HepG2 (cell line): ENCODE results near the gene TTC5. TPM values are rescaled to one million over a fixed set of nuclear protein-coding genes. Genes with fewer than 3 reads are reported as not detected.

Source experiments
- ARID2 ChIP-seq: sonication (generic); formaldehyde crosslinking; IDR thresholded peaks from 2 replicates; pipeline ENCODE4 v1.8.1; 2022; ENCODE audit warnings: mild to moderate bottlenecking, missing genetic modification reagents, borderline replicate concordance
- ARID3A ChIP-seq: IDR thresholded peaks from 2 replicates; pipeline ENCODE4 v1.6.1; 2012; ENCODE audit warnings: low read depth, low read length, improper control_type of control experiment
- CEBPB ChIP-seq: IDR thresholded peaks from 2 replicates; pipeline ENCODE4 v1.6.1; 2011; ENCODE audit warnings: low read depth, low read length, improper control_type of control experiment, borderline replicate concordance
- EED ChIP-seq: sonication (generic); formaldehyde crosslinking; IDR thresholded peaks from 2 replicates; pipeline ENCODE4 v1.5.0; 2020; ENCODE audit warnings: mild to moderate bottlenecking, missing genetic modification reagents
- ETV5 ChIP-seq: IDR thresholded peaks from 2 replicates; pipeline ENCODE4 v1.6.1; 2018; ENCODE audit warnings: missing biosample characterization, missing genetic modification reagents, inconsistent platforms, borderline replicate concordance
- FOXP1 ChIP-seq, 2 experiments: fragments of 450-650 bp in 1 of 2; IDR thresholded peaks; 2 replicates each; pipeline ENCODE4 v1.6.1; 2017 to 2018; ENCODE audit warnings: antibody characterized with exemption in 1 of 2
- FOXP4 ChIP-seq: sonication (generic); formaldehyde crosslinking; IDR thresholded peaks from 2 replicates; pipeline ENCODE4 v1.4.0; 2020; ENCODE audit warnings: missing genetic modification reagents
- KLF6 ChIP-seq: IDR thresholded peaks from 2 replicates; pipeline ENCODE4 v1.8.0; 2016; ENCODE audit warnings: missing biosample characterization, missing genetic modification reagents
- MIER2 ChIP-seq: IDR thresholded peaks from 2 replicates; pipeline ENCODE4 v1.6.1; 2016; ENCODE audit warnings: missing biosample characterization, missing genetic modification reagents
- NCOA1 ChIP-seq: sonication (generic); formaldehyde crosslinking; IDR thresholded peaks from 2 replicates; pipeline ENCODE4 v1.9.0; 2021; ENCODE audit warnings: missing genetic modification reagents
- PCBP1 ChIP-seq: fragments of 200-400 bp; formaldehyde crosslinking; IDR thresholded peaks from 2 replicates; pipeline ENCODE4 v1.6.1; 2017; ENCODE audit warnings: mild to moderate bottlenecking, low read depth, low read length, borderline replicate concordance
- POLR2A ChIP-seq, 2 experiments: IDR thresholded peaks; 2 replicates each; pipeline ENCODE4 v1.6.1; 2011; ENCODE audit warnings: low read depth in 2 of 2, low read length in 2 of 2, mild to moderate bottlenecking in 1 of 2, moderate library complexity in 1 of 2; ENCODE audit not compliant: insufficient read depth in 1 of 2
- SPEN ChIP-seq: sonication (generic); formaldehyde crosslinking; IDR thresholded peaks from 2 replicates; pipeline ENCODE4 v1.5.1; 2020; ENCODE audit warnings: low read depth, mild to moderate bottlenecking, missing genetic modification reagents
- SRF ChIP-seq: IDR thresholded peaks from 2 replicates; pipeline ENCODE4 v1.6.1; 2011; ENCODE audit warnings: mild to moderate bottlenecking, low read depth, low read length, moderate library complexity
- TBX3 ChIP-seq: fragments of 450-650 bp; IDR thresholded peaks from 2 replicates; pipeline ENCODE4 v1.6.1; 2017; ENCODE audit warnings: antibody characterized with exemption, mild to moderate bottlenecking, inconsistent platforms, borderline replicate concordance
- THAP11 ChIP-seq: IDR thresholded peaks from 2 replicates; pipeline ENCODE4 v1.6.1; 2016; ENCODE audit warnings: missing biosample characterization, missing genetic modification reagents
- ZNF235 ChIP-seq: sonication (generic); formaldehyde crosslinking; IDR thresholded peaks from 2 replicates; pipeline ENCODE4 v1.8.1; 2023; ENCODE audit warnings: mild to moderate bottlenecking, missing genetic modification reagents, borderline replicate concordance
- ZNF296 ChIP-seq: sonication (generic); formaldehyde crosslinking; conservative IDR thresholded peaks from 2 replicates; pipeline ENCODE4 v1.5.0; 2020; ENCODE audit warnings: mild to moderate bottlenecking, missing genetic modification reagents
- ZNF362 ChIP-seq: sonication (generic); formaldehyde crosslinking; IDR thresholded peaks from 2 replicates; pipeline ENCODE4 v1.4.0; 2020; ENCODE audit warnings: missing genetic modification reagents, mild to moderate bottlenecking, borderline replicate concordance
- ZNF572 ChIP-seq: sonication (generic); formaldehyde crosslinking; IDR thresholded peaks from 2 replicates; pipeline ENCODE4 v1.5.1; 2020; ENCODE audit warnings: mild to moderate bottlenecking, missing genetic modification reagents
- ZNF678 ChIP-seq: sonication (generic); formaldehyde crosslinking; IDR thresholded peaks from 2 replicates; pipeline ENCODE4 v1.4.0; 2020; ENCODE audit warnings: mild to moderate bottlenecking, missing genetic modification reagents
- ZSCAN22 ChIP-seq: sonication (generic); formaldehyde crosslinking; IDR thresholded peaks from 2 replicates; pipeline ENCODE4 v1.4.0; 2020; ENCODE audit warnings: mild to moderate bottlenecking, missing genetic modification reagents
- polyA plus RNA-seq, 8 experiments: library from polyadenylated mRNA; depleted of rRNA in 3 of 8; stranded (reverse) in 7 of 8; unstranded in 1 of 8; fragments of >200 nt; fragmentation: Illumina TruSeq in 4 of 8; extraction: Trizol in 4 of 8; gene quantifications; 2 replicates each; pipeline versions ENCODE4 v1.2.1 to v1.2.3, GENCODE V29; 2011 to 2016; ENCODE audit warnings: low read depth in 4 of 8, missing spikeins in 1 of 8, mixed read lengths in 1 of 8; ENCODE audit not compliant: insufficient read depth in 1 of 8
- total RNA-seq, 5 experiments: library from RNA; depleted of rRNA; stranded (reverse); fragments of >200 nt; fragmentation: Illumina TruSeq; extraction: Trizol; gene quantifications; 2 replicates each; pipeline ENCODE4 v1.2.3, GENCODE V29; 2016; ENCODE audit warnings: low read depth in 1 of 5

The TTC5 gene
- total and polyA plus RNA-seq, 2 of the 13 experiments (the other 11 are each of a cell fraction or from before 2014, with no cell fraction given): 8.7 to 28.5 TPM

- TF ChIP-seq FOXP4 (CRISPR knock-in tag) (0 out of 2 replicates have a peak, but pooled peaks have one; percentile 23), ETV5 (CRISPR knock-in tag) (no peak), PCBP1 (no peak), SRF (no peak), ZNF296 (CRISPR knock-in tag) (no peak), NCOA1 (no peak), ARID2 (CRISPR knock-in tag) (no peak), ZNF235 (CRISPR knock-in tag) (no peak), FOXP1 (IDR thresholded peaks at IDR 0.05) (no peak), FOXP1 (CRISPR knock-in tag; IDR thresholded peaks at IDR 0.05) (peak; percentile 72; the same call in 1 of the 2 replicates), KLF6 (CRISPR knock-in tag) (no peak), ARID3A (0 out of 2 replicates have a peak, but pooled peaks have one; percentile 42), TBX3 (0 out of 2 replicates have a peak, but pooled peaks have one; percentile 6), SPEN (CRISPR knock-in tag) (no peak), ZNF362 (CRISPR knock-in tag) (no peak), THAP11 (CRISPR knock-in tag) (no peak), EED (CRISPR knock-in tag) (no peak), MIER2 (CRISPR knock-in tag) (no peak), ZNF678 (no peak), CEBPB (0 out of 2 replicates have a peak, but pooled peaks have one; percentile 25), POLR2A (IDR thresholded peaks at IDR 0.05; ENCODE audit: insufficient read depth in 1 of 2, low read depth in 2 of 2, low read length in 2 of 2) (0 out of 4 replicates have a peak, but pooled peaks of 1 of the 2 experiments have one; percentile 22), ZNF572 (CRISPR knock-in tag) (no peak), ZSCAN22 (CRISPR knock-in tag) (no peak)
These were observed 23.0 kb upstream of the TTC5 start (continued) for GRCh38 chr14:20328705-20329104.
